Mesendoderm (in vitro differentiated cells): ENCODE data around the gene CCDC117.
"Not testable (repeated sequence)": the region's sequence is repeated elsewhere in the genome, so short reads cannot be mapped to it uniquely, and the experiment has no call there.

Source experiments
- DNase-seq: peaks from one replicate; pipeline ENCODE4 v3.0.0; 2013
- H2AK5ac ChIP-seq: 2 replicates; pipeline ENCODE4 v1.6.1; 2013; ENCODE audit warnings: low read length, inconsistent platforms
- H2BK120ac ChIP-seq: 2 replicates; pipeline ENCODE4 v1.6.1; 2013; ENCODE audit warnings: low read depth, mild to moderate bottlenecking, low read length, moderate library complexity, mixed read lengths
- H2BK15ac ChIP-seq: replicated peaks from 2 replicates; pipeline ENCODE4 v1.6.1; 2013; ENCODE audit warnings: low read depth, mild to moderate bottlenecking, moderate library complexity
- H2BK5ac ChIP-seq: 2 replicates; pipeline ENCODE4 v1.6.1; 2013; ENCODE audit warnings: low read length, inconsistent platforms
- H3K18ac ChIP-seq: 2 replicates; pipeline ENCODE4 v1.6.1; 2013; ENCODE audit warnings: mild to moderate bottlenecking, low read length, mixed read lengths
- H3K23ac ChIP-seq: one replicate; pipeline ENCODE4 v1.6.1; 2013; ENCODE audit warnings: low read length
- H3K27ac ChIP-seq: 2 replicates; pipeline ENCODE4 v1.5.1; 2013; ENCODE audit warnings: low read depth, mild to moderate bottlenecking, inconsistent platforms, low read length, moderate library complexity
- H3K27me3 ChIP-seq: 2 replicates; pipeline ENCODE4 v1.6.1; 2013; ENCODE audit warnings: low read length, control low read depth, mild to moderate bottlenecking, inconsistent platforms; ENCODE audit not compliant: insufficient read depth, poor library complexity
- H3K36me3 ChIP-seq: 2 replicates; pipeline ENCODE4 v1.6.1; 2013; ENCODE audit warnings: low read length, inconsistent platforms; ENCODE audit not compliant: control insufficient read depth, insufficient read depth
- H3K4ac ChIP-seq: one replicate; pipeline ENCODE4 v1.6.1; 2013; ENCODE audit warnings: low read depth, mild to moderate bottlenecking, low read length, moderate library complexity
- H3K4me1 ChIP-seq: 2 replicates; pipeline ENCODE4 v1.6.1; 2013; ENCODE audit warnings: low read depth, low read length, inconsistent platforms; ENCODE audit not compliant: control insufficient read depth
- H3K4me2 ChIP-seq: 2 replicates; pipeline ENCODE4 v1.6.1; 2013; ENCODE audit warnings: low read length
- H3K4me3 ChIP-seq: 2 replicates; pipeline ENCODE4 v1.5.1; 2013; ENCODE audit warnings: mild to moderate bottlenecking, low read length
- H3K56ac ChIP-seq: one replicate; pipeline ENCODE4 v1.6.1; 2013; ENCODE audit warnings: low read length
- H3K79me1 ChIP-seq: 2 replicates; pipeline ENCODE4 v1.6.1; 2013; ENCODE audit warnings: low read length, inconsistent platforms
- H3K79me2 ChIP-seq: 2 replicates; pipeline ENCODE4 v1.6.1; 2013; ENCODE audit warnings: mild to moderate bottlenecking, low read length; ENCODE audit not compliant: control insufficient read depth, insufficient read depth
- H3K9ac ChIP-seq: 2 replicates; pipeline ENCODE4 v1.6.1; 2013; ENCODE audit warnings: low read length, inconsistent platforms
- H4K5ac ChIP-seq: one replicate; pipeline ENCODE4 v1.6.1; 2013; ENCODE audit warnings: low read length
- H4K8ac ChIP-seq: one replicate; pipeline ENCODE4 v1.6.1; 2013; ENCODE audit warnings: low read depth, mild to moderate bottlenecking, control low read depth, low read length, moderate library complexity
- WGBS: extraction: QIAGEN DNeasy Blood & Tissue Kit; methylation state at CpG from one replicate; pipeline ENCODE4 v1.1.7; 2013; ENCODE audit warnings: low lambda C conversion rate, missing lambda C conversion rate; ENCODE audit not compliant: insufficient coverage; ENCODE audit errors: extremely low coverage; 5-methylcytosine and 5-hydroxymethylcytosine counted together

The CCDC117 gene

DNA sequence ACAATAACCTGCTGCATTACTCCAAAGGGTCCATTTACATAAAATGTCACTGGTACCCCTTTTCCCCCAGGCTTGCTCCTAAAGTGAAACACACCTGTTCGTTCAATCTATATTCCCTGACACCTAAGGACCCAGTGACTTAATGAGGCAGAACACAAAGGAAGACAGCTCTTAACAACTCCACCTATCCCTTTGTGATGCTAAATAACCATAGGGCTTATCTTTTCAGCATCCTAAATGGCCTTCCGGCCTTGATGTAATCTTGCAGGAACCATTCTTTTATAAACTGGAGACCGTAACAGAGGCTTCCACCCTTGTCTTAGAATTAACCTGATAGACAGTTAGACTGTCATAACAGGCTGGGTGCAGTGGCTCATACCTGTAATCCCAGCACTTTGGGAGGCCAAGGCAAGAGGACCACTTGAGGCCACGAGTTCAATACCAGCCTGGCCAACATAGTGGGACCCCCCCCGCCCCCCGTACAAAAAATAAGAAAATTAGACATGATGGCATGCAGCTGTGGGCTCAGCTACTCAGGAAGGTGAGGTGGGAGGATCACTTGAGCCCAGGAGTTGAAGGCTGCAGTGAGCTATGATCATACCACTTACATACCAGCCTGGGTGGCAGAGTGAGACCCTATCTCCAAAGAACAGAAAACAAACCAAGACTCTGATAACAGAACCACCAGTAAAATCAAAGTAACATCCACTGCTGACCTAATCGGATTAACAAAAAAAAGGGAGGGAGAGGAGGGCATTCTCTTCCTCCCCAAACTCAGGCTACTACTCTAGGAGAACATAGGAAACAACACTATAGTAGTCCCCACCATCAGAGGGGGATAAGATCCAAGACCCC is 36.0 kb upstream of the CCDC117 start:
- Histone ChIP-seq H3K9ac (no peak overlapping the region), H3K18ac (no peak overlapping the region), H3K4ac (no peak overlapping the region), H3K23ac (no peak overlapping the region), H4K5ac (no peak overlapping the region), H3K4me3 (no peak overlapping the region), H3K36me3 (no peaks in the 10 kb centered on the region), H3K79me1 (peaks cover 7% of the 10 kb centered on the region), H3K27ac (peak overlapping the region; percentile 39), H3K79me2 (peaks cover 19% of the 10 kb centered on the region), H3K4me2 (no peak overlapping the region), H2AK5ac (no peak overlapping the region), H3K56ac (peak overlapping the region; percentile 6), H2BK15ac (no peak overlapping the region), H2BK120ac (no peak overlapping the region), H2BK5ac (peak overlapping the region; percentile 49), H3K4me1 (peaks cover 9% of the 10 kb centered on the region), H4K8ac (no peak overlapping the region), H3K27me3 (no peaks in the 10 kb centered on the region)
- DNase-seq, result peak; percentile 96
- WGBS, result no CpG with 5 or more reads among the region's 7 CpGs

DNA sequence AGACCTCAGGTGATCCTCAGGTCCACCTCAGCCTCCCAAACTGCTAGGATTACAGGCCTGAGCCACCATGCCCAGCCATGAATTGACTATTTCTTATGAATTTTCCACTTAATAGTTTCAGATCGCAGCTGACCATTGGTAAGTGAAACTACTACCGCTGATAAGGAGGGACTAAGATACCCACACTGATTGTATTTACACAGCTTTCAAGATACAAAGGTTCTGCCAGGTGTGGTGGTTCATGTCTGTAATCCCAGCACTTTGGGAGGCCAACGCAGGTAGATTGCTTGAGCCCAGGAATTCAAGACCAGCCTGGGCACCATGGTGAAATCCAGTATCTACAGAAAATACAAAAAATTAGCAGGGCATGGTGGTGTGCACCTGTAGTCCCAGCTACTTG is 34.8 kb upstream of the CCDC117 start:
- Histone ChIP-seq H3K79me1 (peaks cover 7% of the 10 kb centered on the region), H3K18ac (peak overlapping the region; percentile 34), H3K27me3 (no peaks in the 10 kb centered on the region), H2BK5ac (no peak overlapping the region), H3K4ac (no peak overlapping the region), H3K4me1 (peaks cover 9% of the 10 kb centered on the region), H4K8ac (no peak overlapping the region), H3K4me3 (no peak overlapping the region), H2BK15ac (no peak overlapping the region), H3K36me3 (no peaks in the 10 kb centered on the region), H2BK120ac (no peak overlapping the region), H4K5ac (no peak overlapping the region), H3K4me2 (no peak overlapping the region), H2AK5ac (no peak overlapping the region), H3K23ac (no peak overlapping the region), H3K79me2 (peaks cover 19% of the 10 kb centered on the region), H3K27ac (no peak overlapping the region), H3K9ac (no peak overlapping the region), H3K56ac (peak overlapping the region; percentile 64)
- WGBS, result no CpG with 5 or more reads among the region's 3 CpGs
- no peak for DNase-seq

DNA sequence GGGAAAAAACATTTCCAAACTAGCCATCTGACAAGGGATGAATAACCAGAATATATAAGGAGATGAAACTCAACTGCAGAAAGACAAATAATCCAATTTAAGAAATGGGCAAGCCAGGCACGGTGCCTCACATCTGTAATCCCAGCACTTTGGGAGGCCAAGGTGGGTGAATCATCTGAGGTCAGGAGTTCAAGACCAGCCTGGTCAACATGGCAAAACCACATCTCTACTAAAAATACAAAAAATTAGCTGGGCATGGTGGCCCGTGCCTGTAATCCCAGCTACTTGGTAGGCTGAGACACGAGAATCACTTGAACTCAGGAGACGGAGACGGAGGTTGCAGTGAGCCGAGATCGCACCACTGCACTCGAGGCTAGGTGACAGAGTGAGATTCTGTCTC is 33.6 kb upstream of the CCDC117 start:
- H2AK5ac ChIP-seq, H3K27ac ChIP-seq, H3K36me3 ChIP-seq, H3K56ac ChIP-seq, H4K8ac ChIP-seq, H3K9ac ChIP-seq, H3K23ac ChIP-seq, DNase-seq, H3K4ac ChIP-seq, H2BK5ac ChIP-seq, H2BK120ac ChIP-seq, H4K5ac ChIP-seq, H3K18ac ChIP-seq, H2BK15ac ChIP-seq, H3K4me2 ChIP-seq, H3K27me3 ChIP-seq, H3K4me3 ChIP-seq: not testable (repeated sequence)
- H3K79me1 ChIP-seq, result peaks cover 16% of the 10 kb centered on the region
- H3K4me1 ChIP-seq, result peaks cover 11% of the 10 kb centered on the region
- H3K79me2 ChIP-seq, result peaks cover 23% of the 10 kb centered on the region
- WGBS, result no CpG with 5 or more reads among the region's 8 CpGs

DNA sequence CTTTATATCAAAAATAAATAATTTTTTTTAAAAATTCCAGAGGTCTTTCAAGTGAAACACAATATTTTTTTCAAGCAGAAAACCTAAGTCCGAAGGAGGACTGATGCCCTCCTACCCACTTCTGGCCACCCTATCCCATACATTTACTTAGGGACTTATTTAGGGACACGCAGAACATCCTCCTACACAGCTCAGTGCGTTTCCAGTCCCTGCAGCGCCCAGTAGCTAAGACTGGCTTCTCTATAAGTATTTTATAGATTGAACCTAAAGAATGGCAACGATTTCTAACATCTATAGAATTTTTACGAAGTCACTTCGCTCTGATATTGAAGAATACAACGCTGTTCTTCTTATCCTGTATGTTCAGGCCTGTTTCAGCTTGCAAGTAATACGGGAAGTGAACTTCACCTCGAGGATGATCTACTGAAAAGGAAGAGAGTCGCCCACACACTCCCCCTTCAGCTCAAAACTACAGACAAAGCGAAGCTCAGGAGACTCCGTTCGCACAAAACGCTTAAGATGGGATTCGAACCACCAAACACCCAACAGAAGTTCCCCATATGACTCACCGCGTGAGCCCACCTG is 31.2 kb upstream of the CCDC117 start:
- Histone ChIP-seq H2BK15ac (no peak overlapping the region), H3K18ac (peak overlapping the region; percentile 32), H2AK5ac (peak overlapping the region; percentile 90), H3K27me3 (no peaks in the 10 kb centered on the region), H2BK120ac (no peak overlapping the region), H3K79me1 (peaks cover 14% of the 10 kb centered on the region), H3K79me2 (peaks cover 23% of the 10 kb centered on the region), H3K4me1 (peaks cover 9% of the 10 kb centered on the region), H3K23ac (no peak overlapping the region), H3K4ac (no peak overlapping the region), H3K4me3 (peak overlapping the region; percentile 67), H3K56ac (peak overlapping the region; percentile 92), H3K9ac (peak overlapping the region; percentile 78), H3K4me2 (peak overlapping the region; percentile 53), H3K36me3 (peaks cover 4% of the 10 kb centered on the region), H3K27ac (no peak overlapping the region), H4K5ac (peak overlapping the region; percentile 35), H2BK5ac (peak overlapping the region; percentile 16), H4K8ac (no peak overlapping the region)
- DNase-seq, result no peak
- WGBS, result no CpG with 5 or more reads among the region's 18 CpGs

DNA sequence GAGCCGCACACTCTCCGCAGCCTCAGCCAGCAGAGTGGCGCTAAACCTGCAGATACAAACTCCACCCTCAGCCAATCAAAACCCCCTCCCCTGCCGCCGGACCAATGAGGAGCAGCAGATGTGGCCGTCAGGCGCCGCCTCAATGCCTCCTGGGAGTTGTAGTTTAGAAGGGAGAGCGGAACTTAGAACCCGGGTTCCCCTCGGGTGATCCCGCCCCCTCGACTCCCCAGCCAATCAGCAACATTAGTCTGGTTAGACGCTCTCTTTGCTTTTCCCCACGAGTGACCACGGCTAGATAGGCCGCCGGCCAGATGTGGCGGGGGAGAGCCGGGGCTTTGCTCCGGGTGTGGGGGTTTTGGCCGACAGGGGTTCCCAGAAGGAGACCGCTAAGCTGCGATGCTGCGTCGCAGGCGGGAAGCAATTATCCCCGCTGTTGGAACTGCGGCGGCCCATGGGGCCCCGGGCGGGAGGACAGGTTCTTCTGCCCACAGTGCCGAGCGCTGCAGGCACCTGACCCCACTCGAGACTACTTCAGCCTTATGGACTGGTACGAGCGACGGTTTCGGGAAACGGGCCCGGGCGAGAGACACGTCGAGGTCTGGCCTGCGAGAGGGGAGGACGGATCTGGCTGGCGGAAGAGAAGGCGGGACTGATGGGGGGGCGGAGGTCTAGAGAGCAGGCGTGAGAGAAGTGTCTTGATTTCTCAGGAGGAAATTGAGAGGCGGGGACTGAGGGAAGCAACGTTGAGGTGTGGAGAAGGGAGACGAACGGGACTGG is 30.5 kb upstream of the CCDC117 start, which contains the start of the genes CHEK2 and HSCB:
Gene CHEK2 (minus strand): TSS at position 36 of the 777 bp plus-strand sequence. CDS start 7,099 bp downstream, outside the sequence.
Gene HSCB (plus strand): TSS at position 255 of the 777 bp plus-strand sequence. CDS start 57 bp downstream, at position 312.
- peak within 1 kb of the TSS; percentile 88 for H3K9ac ChIP-seq
- no peak within 1 kb of the TSS for H2BK120ac ChIP-seq
- H3K23ac ChIP-seq, result peak within 1 kb of the TSS; percentile 20
- peaks cover 4% of the 10 kb centered on the region for H3K36me3 ChIP-seq
- peak within 1 kb of the TSS; percentile 68 for H3K4me3 ChIP-seq
- peak within 1 kb of the TSS; percentile 90 for H2AK5ac ChIP-seq
- H2BK5ac ChIP-seq, result peak within 1 kb of the TSS; percentile 47
- peak; percentile 100 for DNase-seq
- no peak within 1 kb of the TSS for H2BK15ac ChIP-seq
- peaks cover 5% of the 10 kb centered on the region for H3K4me1 ChIP-seq
- H3K79me2 ChIP-seq, result peaks cover 23% of the 10 kb centered on the region
- H3K27me3 ChIP-seq, result no peaks in the 10 kb centered on the region
- H4K5ac ChIP-seq, result peak within 1 kb of the TSS; percentile 35
- H3K4ac ChIP-seq, result peak within 1 kb of the TSS; percentile 38
- peaks cover 14% of the 10 kb centered on the region for H3K79me1 ChIP-seq
- H3K27ac ChIP-seq, result peak within 1 kb of the TSS; percentile 73
- H3K18ac ChIP-seq, result peak within 1 kb of the TSS; percentile 89
- peak within 1 kb of the TSS; percentile 92 for H3K56ac ChIP-seq
- WGBS, result no CpG with 5 or more reads among the region's 54 CpGs
- H4K8ac ChIP-seq, result no peak within 1 kb of the TSS
- peak within 1 kb of the TSS; percentile 80 for H3K4me2 ChIP-seq
